Activated T-cell treated with anti-CD3 and anti-CD28 coated beads, Interleukin-2, amount 50 U/mL, for 72 hours (primary cell): ENCODE measurements around the gene GOLGB1. TPM values are rescaled to one million over a fixed set of nuclear protein-coding genes. Genes with fewer than 3 reads are reported as not detected.

Experiments used
- ATAC-seq, 2 donors: fragments of 150-1000 bp; cut with Tn5 transposase; replicated peaks in 1 of 2; 2 replicates each; pipeline ENCODE4 v1.10.0; 2021; ENCODE audit warnings: moderate library complexity in 2 of 2, mild to moderate bottlenecking in 1 of 2
- DNase-seq, 2 donors: peaks; one replicate each; pipeline ENCODE4 v3.0.0; 2021 to 2022; ENCODE audit warnings: mixed read lengths in 1 of 2
- H3K27ac Mint-ChIP-seq: one replicate; pipeline ENCODE4 v1.8.0; 2022; ENCODE audit warnings: mild to moderate bottlenecking, moderate library complexity, mixed read lengths
- H3K27me3 Mint-ChIP-seq: one replicate; pipeline ENCODE4 v1.8.0; 2022; ENCODE audit warnings: low read depth, mixed read lengths
- H3K36me3 Mint-ChIP-seq, 2 donors: one replicate each; pipeline ENCODE4 v1.8.0; 2022; ENCODE audit warnings: mixed read lengths in 2 of 2, mild to moderate bottlenecking in 1 of 2; ENCODE audit not compliant: insufficient read depth in 2 of 2
- H3K4me1 Mint-ChIP-seq: one replicate; pipeline ENCODE4 v1.8.0; 2022; ENCODE audit warnings: low read depth, mixed read lengths
- H3K4me3 Mint-ChIP-seq, 2 donors: one replicate each; pipeline ENCODE4 v1.8.0; 2022; ENCODE audit warnings: mild to moderate bottlenecking in 2 of 2, mixed read lengths in 2 of 2, moderate library complexity in 2 of 2
- H3K9me3 Mint-ChIP-seq, 2 donors: one replicate each; pipeline ENCODE4 v1.8.0; 2022; ENCODE audit warnings: mixed read lengths in 2 of 2
- total RNA-seq, 2 donors: library from RNA; stranded (reverse); gene quantifications; one replicate each; pipeline ENCODE4 v1.2.3, GENCODE V29; 2022

Gene GOLGB1
- total RNA-seq, 2 donors from 2014 or later = 26.5 to 33.1 TPM

DNA sequence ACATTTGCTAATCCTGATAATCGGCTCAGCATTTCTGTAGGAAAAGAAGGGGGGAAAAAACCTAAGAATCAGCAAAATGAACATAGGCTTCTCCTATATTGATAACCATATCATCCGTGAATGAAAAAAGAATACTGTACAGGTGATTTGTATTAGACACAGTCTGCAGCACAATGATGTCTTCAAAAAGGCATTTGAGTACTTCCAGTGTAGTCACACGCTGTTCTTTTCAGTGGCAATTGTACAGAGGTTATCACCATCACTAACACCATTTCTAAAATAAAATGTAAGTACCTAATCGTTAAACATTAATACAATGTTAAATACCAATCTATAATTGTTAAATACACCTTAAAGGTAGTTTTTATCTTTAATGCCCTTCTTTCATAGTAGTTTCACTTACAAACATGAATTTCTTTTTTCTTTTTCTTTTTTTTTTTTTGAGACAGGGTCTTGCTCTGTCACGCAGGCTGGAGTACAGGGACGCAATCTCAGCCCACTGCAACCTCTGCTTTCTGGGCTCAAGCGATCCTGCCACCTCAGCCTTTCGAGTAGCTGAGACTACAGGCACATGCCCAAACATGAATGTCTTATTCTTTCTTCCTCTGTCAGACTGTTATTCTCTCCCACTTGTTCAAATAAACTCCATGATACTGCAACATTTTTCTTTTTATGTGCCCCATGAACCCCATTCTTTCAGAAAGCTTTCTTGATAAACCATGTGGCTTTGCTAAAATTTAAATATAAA, 18.4 kb downstream of the GOLGB1 start:
- Mint-ChIP-seq H3K4me1 (peaks cover 22% of the 10 kb centered on the region), H3K4me3 (no peak overlapping the region), H3K27me3 (no peaks in the 10 kb centered on the region), H3K36me3 (peaks cover 0 to 3% of the 10 kb centered on the region in 2 donors), H3K9me3 (no peaks in the 10 kb centered on the region), H3K27ac (no peak overlapping the region)
- DNase-seq (no peak), ATAC-seq (no peak)

DNA sequence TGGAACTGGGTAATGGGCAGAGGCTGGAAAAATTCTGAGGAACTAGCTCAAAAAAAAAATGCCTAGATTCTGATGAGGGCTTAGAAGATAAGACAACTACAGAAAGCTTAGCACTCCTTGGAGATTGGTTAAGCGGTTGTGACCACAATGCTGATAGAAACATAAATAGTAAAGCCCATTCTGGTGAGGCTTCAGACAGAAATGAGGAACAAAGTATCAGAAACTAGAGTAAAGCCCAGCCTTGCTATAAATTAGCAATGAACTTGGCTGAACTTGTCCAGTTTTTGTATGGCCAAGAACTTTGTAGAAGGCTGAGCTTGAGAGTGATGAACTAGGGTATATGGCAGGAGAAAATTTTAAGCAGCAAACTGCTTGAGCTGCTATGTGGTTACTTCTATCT, 25.4 kb downstream of the GOLGB1 start:
- peak overlapping the region; percentile 6 for H3K27ac Mint-ChIP-seq

DNA sequence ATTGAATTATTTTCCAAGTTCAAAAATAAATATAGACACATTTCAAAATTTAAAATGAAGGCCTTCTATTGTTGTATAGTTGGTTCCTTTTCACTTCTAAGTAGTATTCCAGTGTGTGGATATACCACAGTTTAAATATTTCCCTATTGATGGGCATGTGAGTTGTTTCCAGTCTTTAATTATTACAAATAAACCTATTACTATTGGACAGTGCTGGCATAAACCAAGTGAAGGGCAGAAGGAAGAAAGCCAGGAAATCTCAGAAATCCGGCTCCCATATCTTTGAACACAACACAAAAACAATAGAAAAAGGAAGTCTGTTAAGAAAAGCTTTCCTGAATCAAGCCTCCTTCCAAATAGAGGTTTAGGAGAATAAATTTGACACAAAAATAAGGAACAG, 26.1 kb downstream of the GOLGB1 start:
- H3K4me1 Mint-ChIP-seq = peaks cover 4% of the 10 kb centered on the region
- H3K9me3 Mint-ChIP-seq = no peaks in the 10 kb centered on the region

More for the DNA sequence above, 25.4 kb downstream of the GOLGB1 start:
- Mint-ChIP-seq H3K4me1 (no peaks in the 10 kb centered on the region), H3K36me3 (peaks cover 13 to 31% of the 10 kb centered on the region in 2 donors), H3K9me3 (no peaks in the 10 kb centered on the region), H3K4me3 (no peak overlapping the region), H3K27me3 (no peaks in the 10 kb centered on the region)
- DNase-seq = no peak
- no peak for ATAC-seq

DNA sequence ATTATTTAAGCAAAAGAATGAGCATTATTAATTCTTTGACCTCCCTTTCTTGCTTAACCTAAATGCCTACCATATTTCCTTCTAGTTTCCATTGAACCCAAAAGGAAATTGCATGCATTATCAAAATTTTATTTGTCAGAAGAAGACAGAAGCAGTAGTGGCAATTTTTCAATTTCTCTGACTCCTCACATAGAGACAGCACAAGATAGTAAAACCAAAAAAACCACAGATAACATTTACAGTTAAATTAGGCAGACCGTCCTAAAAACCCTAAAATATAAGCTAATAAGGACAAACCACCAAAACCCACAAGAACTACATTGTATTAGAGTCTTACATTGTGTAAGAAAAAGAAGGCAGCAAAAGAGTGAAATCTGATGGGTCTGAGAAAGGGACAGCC, 27.1 kb downstream of the GOLGB1 start:
- H3K4me3 Mint-ChIP-seq = no peak overlapping the region
- DNase-seq = no peak
- no peak overlapping the region for H3K27ac Mint-ChIP-seq
- H3K27me3 Mint-ChIP-seq = no peaks in the 10 kb centered on the region
- no peak for ATAC-seq
- H3K9me3 Mint-ChIP-seq = no peaks in the 10 kb centered on the region
- H3K4me1 Mint-ChIP-seq = peaks cover 6% of the 10 kb centered on the region
- H3K36me3 Mint-ChIP-seq = peaks cover 15 to 34% of the 10 kb centered on the region in 2 donors

More for the DNA sequence above, 26.1 kb downstream of the GOLGB1 start:
- no peak for ATAC-seq
- H3K27me3 Mint-ChIP-seq = no peaks in the 10 kb centered on the region
- peaks cover 13 to 32% of the 10 kb centered on the region in 2 donors for H3K36me3 Mint-ChIP-seq
- no peak overlapping the region for H3K4me3 Mint-ChIP-seq
- no peak for DNase-seq
- H3K27ac Mint-ChIP-seq = no peak overlapping the region

DNA sequence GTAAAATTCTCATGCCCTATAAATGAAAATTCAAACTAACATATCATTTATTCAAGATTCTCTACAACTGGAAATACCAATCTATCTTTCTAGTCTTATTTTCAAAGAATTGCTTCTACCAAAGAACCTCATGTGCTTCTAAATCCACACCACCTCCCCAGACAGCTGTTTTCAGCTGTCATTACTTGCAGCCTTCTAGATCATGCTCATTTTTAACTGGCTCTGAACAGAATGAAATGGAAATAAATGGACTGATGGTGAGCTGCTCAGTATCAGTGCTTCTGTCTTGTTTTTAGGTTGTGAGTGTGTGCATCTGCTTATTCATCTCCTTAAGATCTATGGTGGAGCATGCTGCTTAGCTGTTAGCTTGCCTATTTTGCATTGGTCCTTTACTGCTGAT, 29.4 kb downstream of the GOLGB1 start:
- Mint-ChIP-seq H3K4me1 (peaks cover 6% of the 10 kb centered on the region), H3K9me3 (no peaks in the 10 kb centered on the region), H3K4me3 (no peak overlapping the region), H3K36me3 (peaks cover 13 to 33% of the 10 kb centered on the region in 2 donors), H3K27ac (no peak overlapping the region), H3K27me3 (no peaks in the 10 kb centered on the region)
- ATAC-seq = no peak
- no peak for DNase-seq

DNA sequence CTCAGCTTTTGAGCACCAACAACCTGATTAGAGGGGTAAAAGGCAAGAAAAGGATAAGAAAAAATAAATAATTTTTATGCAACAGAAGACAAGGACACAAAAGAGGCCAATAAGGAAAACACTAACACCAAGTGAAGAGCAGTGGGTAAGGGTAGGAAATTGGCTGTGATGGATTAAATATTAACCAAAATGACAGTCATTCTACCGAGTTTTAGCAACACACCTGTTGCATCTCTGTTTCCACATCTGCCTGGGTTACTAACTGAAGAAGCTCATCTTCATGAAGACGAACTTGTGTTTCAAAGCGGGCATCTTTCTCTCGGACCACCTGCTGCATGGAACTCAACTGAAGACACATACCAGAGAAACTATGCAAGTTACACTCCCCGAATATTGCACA, 30.1 kb downstream of the GOLGB1 start:
- Mint-ChIP-seq H3K4me1 (peaks cover 6% of the 10 kb centered on the region), H3K27ac (no peak overlapping the region), H3K27me3 (no peaks in the 10 kb centered on the region), H3K9me3 (no peaks in the 10 kb centered on the region), H3K4me3 (no peak overlapping the region), H3K36me3 (peaks cover 13 to 33% of the 10 kb centered on the region in 2 donors)
- DNase-seq (no peak), ATAC-seq (no peak)

DNA sequence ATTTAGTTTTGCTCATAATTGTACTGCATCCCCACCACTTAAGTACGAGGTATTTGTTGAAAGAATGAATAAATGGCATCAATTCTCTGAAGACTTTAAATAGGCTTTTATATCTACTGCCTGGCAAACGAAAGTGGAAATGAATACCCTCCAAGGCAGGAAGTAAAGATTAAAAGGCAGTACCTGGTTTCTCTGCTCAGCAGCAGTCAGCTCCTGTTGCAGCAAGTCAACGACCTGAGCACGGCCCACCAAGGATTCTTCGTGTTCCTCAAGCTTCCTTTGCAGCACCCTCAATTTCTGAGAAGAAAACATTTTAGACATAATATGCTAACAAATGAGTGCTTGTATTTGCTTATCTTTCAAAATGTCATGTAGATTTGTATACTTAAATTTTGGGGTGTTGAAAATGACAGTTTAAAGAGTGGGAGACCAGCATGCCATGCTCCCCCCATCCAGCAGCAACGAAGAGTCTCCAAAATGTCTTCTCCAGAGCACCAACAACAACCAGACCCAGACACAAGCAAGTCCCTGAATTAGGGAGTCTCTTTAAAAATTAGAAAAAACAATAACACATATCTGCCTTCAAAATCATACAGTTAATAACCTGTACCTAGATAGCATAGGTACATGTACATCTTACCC, 31.2 kb downstream of the GOLGB1 start:
- H3K9me3 Mint-ChIP-seq = no peaks in the 10 kb centered on the region
- ATAC-seq = no peak
- no peaks in the 10 kb centered on the region for H3K27me3 Mint-ChIP-seq
- H3K27ac Mint-ChIP-seq = peak overlapping the region; percentile 21
- peaks cover 6% of the 10 kb centered on the region for H3K4me1 Mint-ChIP-seq
- peaks cover 13 to 26% of the 10 kb centered on the region in 2 donors for H3K36me3 Mint-ChIP-seq
- no peak for DNase-seq
- H3K4me3 Mint-ChIP-seq = peak overlapping the region in 1 of 2 donors; percentile 0

DNA sequence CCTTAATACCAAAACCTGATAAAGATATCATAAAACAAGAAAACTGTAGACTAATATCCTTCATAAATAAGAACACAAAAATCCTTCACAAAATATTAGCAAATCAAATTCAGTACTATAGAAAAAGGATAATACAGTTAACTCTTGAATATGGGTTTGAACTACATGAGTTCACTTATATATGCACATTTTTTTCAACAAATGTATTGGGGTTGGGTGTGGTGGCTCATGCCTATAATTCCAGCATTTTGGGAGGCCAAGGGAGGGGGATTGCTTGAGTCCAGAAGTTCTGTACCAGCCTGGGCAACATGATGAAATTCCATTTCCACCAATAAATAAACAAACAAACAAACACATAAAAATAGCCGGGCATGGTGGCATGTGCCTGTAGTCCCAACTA, 39.2 kb downstream of the GOLGB1 start:
- no peak overlapping the region for H3K4me3 Mint-ChIP-seq
- H3K9me3 Mint-ChIP-seq = no peaks in the 10 kb centered on the region
- H3K27me3 Mint-ChIP-seq = no peaks in the 10 kb centered on the region
- H3K36me3 Mint-ChIP-seq = peaks cover 12 to 15% of the 10 kb centered on the region in 2 donors
- H3K27ac Mint-ChIP-seq = no peak overlapping the region
- H3K4me1 Mint-ChIP-seq = no peaks in the 10 kb centered on the region
- ATAC-seq (no peak), DNase-seq (no peak)

DNA sequence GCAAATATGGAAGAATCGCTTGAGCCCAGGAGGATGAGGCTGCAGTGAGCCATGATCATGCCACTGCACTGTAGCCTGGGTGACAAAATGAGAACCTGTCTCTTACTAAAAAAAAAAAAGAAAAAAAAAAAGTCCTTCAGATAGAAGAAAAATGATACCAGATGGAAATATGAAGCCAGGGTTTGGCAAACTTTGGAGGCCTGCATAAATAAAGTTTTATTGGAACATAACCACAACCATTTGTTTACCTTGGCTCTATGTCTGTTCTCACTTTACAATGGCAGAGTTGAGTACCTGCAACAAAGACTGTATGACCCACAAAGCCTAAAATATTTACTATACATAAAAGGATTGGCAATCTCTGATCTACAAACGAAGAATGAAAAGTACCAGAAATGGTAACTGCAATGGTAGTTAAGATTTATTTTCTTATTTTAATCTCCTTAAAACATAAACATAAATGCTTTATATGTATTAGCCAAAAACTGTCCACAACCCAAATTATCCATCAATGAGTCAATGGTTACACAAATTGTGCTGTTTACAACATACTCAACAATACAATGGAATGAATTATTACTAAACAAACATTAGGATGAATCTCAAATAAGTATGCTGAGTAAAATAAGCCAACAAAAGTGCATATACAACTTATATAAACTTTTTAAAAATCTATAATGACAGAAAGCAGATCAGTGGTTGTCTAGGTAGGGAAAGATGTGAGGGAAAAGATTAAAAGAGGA, 41.8 kb downstream of the GOLGB1 start:
- Mint-ChIP-seq H3K4me3 (no peak overlapping the region), H3K4me1 (no peaks in the 10 kb centered on the region)
- ATAC-seq = no peak

DNA sequence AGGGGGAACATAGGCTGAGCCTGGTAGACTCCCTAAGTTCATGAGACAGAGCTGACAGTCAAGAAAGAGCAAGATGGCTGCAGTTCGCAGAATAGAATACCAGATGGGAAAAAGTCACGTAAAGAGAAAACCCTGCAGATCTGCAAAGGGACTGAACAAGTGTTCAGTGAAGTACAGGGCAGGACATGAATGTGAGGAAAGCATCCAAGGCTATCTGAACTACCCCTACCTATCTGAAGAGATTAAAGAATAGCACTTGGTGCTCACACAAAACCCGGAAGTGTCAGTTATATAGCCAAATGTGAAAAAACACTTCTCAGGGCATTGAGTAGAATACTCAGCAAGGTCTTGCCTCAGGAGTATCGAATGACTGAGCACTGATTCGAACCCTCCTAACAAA, 44.0 kb downstream of the GOLGB1 start:
- ATAC-seq = no peak
- Mint-ChIP-seq H3K4me1 (no peaks in the 10 kb centered on the region), H3K27me3 (no peaks in the 10 kb centered on the region), H3K27ac (no peak overlapping the region), H3K9me3 (no peaks in the 10 kb centered on the region), H3K36me3 (peaks cover 4 to 13% of the 10 kb centered on the region in 2 donors), H3K4me3 (no peak overlapping the region)
- no peak for DNase-seq

More for the DNA sequence above, 41.8 kb downstream of the GOLGB1 start:
- Mint-ChIP-seq H3K36me3 (peaks cover 8 to 17% of the 10 kb centered on the region in 2 donors), H3K27me3 (no peaks in the 10 kb centered on the region), H3K9me3 (no peaks in the 10 kb centered on the region), H3K27ac (no peak overlapping the region)
- no peak for DNase-seq

DNA sequence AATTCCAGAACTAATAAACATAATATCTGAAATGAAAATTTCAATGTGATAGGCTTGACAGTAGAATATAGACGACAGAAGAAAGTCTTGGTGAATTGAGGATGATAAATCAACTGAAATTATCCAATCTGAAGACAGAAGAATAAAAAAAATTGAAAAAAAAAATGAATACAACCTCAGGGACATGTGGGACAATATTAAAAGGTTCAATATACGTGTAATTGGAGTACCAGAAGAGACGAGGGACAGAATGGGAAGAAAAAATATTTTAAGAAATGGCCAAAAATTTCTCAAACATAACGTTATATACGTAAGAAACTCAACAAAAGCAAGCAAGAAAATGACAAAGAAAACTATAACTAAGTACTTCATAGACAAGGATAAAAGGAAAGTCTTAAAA, 45.6 kb downstream of the GOLGB1 start:
- H3K9me3 Mint-ChIP-seq = no peaks in the 10 kb centered on the region
- H3K27me3 Mint-ChIP-seq = no peaks in the 10 kb centered on the region
- no peak overlapping the region for H3K4me3 Mint-ChIP-seq
- peaks cover 2 to 13% of the 10 kb centered on the region in 2 donors for H3K36me3 Mint-ChIP-seq
- DNase-seq = no peak
- peak overlapping the region; percentile 63 for H3K27ac Mint-ChIP-seq
- no peaks in the 10 kb centered on the region for H3K4me1 Mint-ChIP-seq
- ATAC-seq = no peak

DNA sequence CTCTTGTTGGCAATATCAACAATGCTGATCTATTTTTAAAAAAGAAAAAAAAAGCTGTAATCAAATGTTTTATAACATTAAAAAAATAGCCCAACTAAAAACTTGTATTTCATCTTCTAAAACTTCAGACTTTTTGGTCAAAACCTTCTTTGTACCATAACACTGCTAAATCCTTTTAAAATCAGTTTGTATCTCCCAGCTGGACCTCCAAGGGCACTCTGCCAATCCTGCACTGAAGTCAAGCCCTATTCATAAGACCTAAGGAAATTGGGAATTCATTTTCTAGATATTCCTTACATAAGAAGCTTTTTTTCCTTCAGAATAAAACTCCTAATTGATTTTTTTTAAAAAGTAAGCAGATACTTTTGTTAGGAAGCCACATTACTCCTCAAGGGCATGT, 50.6 kb downstream of the GOLGB1 start:
- no peaks in the 10 kb centered on the region for H3K9me3 Mint-ChIP-seq
- no peak for DNase-seq
- no peaks in the 10 kb centered on the region for H3K4me1 Mint-ChIP-seq
- no peak overlapping the region for H3K27ac Mint-ChIP-seq
- ATAC-seq = no peak
- H3K27me3 Mint-ChIP-seq = no peaks in the 10 kb centered on the region
- no peak overlapping the region for H3K4me3 Mint-ChIP-seq
- peaks cover 9 to 11% of the 10 kb centered on the region in 2 donors for H3K36me3 Mint-ChIP-seq

DNA sequence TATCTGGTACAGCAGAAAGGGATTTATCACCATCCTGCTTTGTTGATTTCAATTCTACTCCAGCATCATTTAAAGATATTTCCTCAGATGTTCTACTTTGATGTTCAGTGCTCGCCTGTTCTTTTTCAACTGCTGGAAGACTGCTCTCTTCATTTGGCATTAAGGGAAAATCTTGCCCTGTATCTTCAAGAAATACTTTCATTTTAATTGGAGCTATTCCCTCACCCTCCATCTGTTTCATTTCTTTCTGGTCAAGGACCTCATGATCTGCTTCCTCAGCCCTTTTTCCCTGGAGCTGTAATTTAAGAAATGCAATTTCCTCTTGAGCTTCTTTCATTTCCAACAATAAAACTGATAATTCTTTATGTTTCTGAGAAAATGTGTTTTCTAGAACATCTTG, 51.1 kb downstream of the GOLGB1 start:
- Mint-ChIP-seq H3K36me3 (peaks cover 8 to 9% of the 10 kb centered on the region in 2 donors), H3K9me3 (no peaks in the 10 kb centered on the region), H3K27ac (no peak overlapping the region), H3K4me3 (no peak overlapping the region), H3K4me1 (no peaks in the 10 kb centered on the region), H3K27me3 (no peaks in the 10 kb centered on the region)
- ATAC-seq (no peak), DNase-seq (no peak)
